ENCODE results near the gene CNNM1. TPM values are rescaled to one million over a fixed set of nuclear protein-coding genes. Genes with fewer than 3 reads are reported as not detected.

CNNM1 gene
- total RNA-seq, 1 experiment from 2014 or later: not detected

DNA sequence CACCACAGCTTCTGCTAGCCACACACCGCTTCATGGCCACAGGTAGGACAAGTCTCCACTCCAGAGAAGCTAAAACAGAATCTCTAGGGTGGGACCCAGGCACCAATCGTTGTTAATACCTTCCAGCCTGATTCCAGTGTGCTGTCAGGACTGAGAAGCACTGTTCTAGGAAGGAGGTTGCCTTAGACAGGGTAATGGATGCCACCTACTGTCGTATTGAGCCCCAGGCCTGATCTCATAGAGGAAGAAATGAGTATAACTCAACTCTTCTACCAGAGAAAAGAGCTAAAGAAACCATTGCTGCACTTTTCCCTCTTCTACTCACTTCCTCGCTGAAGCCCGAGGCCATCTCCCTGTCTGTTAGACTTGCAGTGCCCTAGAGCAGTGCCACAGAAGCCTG, 31.8 kb downstream of the CNNM1 start:
- BruUV-seq (replicated peaks): no TSS peak
- H3K27me3 Mint-ChIP-seq (ENCODE audit: insufficient read depth, unreplicated experiment): no peaks in the 10 kb centered on the region
- DNase-seq: peak in 1 of 2 experiments; percentile 7
- Histone ChIP-seq H3K4me1 (peaks cover 10% of the 10 kb centered on the region), H3K9me3 (no peaks in the 10 kb centered on the region), H3K4me3 (ENCODE audit: low read depth, low read length) (no peak overlapping the region), H3K36me3 (ENCODE audit: control insufficient read depth, insufficient read depth, low read length) (no peaks in the 10 kb centered on the region), H3K27me3 (replicated peaks; ENCODE audit: control insufficient read depth, insufficient read depth, low read length) (no peaks in the 10 kb centered on the region)
- H3K36me3 Mint-ChIP-seq (ENCODE audit: insufficient read depth, unreplicated experiment): no peaks in the 10 kb centered on the region
- H3K9me3 Mint-ChIP-seq (ENCODE audit: unreplicated experiment): no peaks in the 10 kb centered on the region
- TF ChIP-seq, protein P1, sequence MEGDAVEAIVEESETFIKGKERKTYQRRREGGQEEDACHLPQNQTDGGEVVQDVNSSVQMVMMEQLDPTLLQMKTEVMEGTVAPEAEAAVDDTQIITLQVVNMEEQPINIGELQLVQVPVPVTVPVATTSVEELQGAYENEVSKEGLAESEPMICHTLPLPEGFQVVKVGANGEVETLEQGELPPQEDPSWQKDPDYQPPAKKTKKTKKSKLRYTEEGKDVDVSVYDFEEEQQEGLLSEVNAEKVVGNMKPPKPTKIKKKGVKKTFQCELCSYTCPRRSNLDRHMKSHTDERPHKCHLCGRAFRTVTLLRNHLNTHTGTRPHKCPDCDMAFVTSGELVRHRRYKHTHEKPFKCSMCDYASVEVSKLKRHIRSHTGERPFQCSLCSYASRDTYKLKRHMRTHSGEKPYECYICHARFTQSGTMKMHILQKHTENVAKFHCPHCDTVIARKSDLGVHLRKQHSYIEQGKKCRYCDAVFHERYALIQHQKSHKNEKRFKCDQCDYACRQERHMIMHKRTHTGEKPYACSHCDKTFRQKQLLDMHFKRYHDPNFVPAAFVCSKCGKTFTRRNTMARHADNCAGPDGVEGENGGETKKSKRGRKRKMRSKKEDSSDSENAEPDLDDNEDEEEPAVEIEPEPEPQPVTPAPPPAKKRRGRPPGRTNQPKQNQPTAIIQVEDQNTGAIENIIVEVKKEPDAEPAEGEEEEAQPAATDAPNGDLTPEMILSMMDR (IDR thresholded peaks at IDR 0.05; ENCODE audit: insufficient read depth in 1 of 2, low read depth in 1 of 2, low read length in 1 of 2, severe bottlenecking in 1 of 2, unreplicated experiment in 1 of 2): peak in 1 of 2 experiments; percentile 7
- POLR2A ChIA-PET: no interaction called here
- no peak overlapping the region for H3K27ac Mint-ChIP-seq (ENCODE audit: unreplicated experiment)
- peaks cover 14% of the 10 kb centered on the region for H3K4me1 Mint-ChIP-seq (ENCODE audit: low read depth, unreplicated experiment)
- H3K4me3 Mint-ChIP-seq (ENCODE audit: unreplicated experiment): no peak overlapping the region
- intact Hi-C loops (cut with micrococcal nuclease; ENCODE audit: unreplicated experiment): loop anchor here (10.0 kb wide), 1 partner anchor 896 kb away; no protein-coding TSS in a partner anchor
- CTCF ChIA-PET: interaction anchor here (0.6 to 1.0 kb wide), 2 partner anchors 57 to 189 kb away, joined by 3 to 5 read pairs; no protein-coding TSS in a partner anchor

- no peaks in the 10 kb centered on the region for H3K36me3 ChIP-seq (ENCODE audit: control insufficient read depth, insufficient read depth, low read length)
- no peaks in the 10 kb centered on the region for H3K9me3 Mint-ChIP-seq (ENCODE audit: unreplicated experiment)
- H3K27ac Mint-ChIP-seq (ENCODE audit: unreplicated experiment): no peak overlapping the region
- H3K36me3 Mint-ChIP-seq (ENCODE audit: insufficient read depth, unreplicated experiment): no peaks in the 10 kb centered on the region
- ChIA-PET POLR2A (no interaction called here), CTCF (no interaction called here)
- H3K4me3 ChIP-seq (ENCODE audit: low read depth, low read length): no peak overlapping the region
- DNase-seq: no peak
- H3K4me3 Mint-ChIP-seq (ENCODE audit: unreplicated experiment): no peak overlapping the region
- peaks cover 3% of the 10 kb centered on the region for H3K27me3 Mint-ChIP-seq (ENCODE audit: insufficient read depth, unreplicated experiment)
- intact Hi-C loops (cut with micrococcal nuclease; ENCODE audit: unreplicated experiment): loop anchor here (10.0 kb wide), 1 partner anchor 899 kb away; no protein-coding TSS in a partner anchor
- no peaks in the 10 kb centered on the region for H3K4me1 ChIP-seq
- BruUV-seq (replicated peaks): no TSS peak
- H3K27me3 ChIP-seq (replicated peaks; ENCODE audit: control insufficient read depth, insufficient read depth, low read length): no peaks in the 10 kb centered on the region
- TF ChIP-seq, protein P1 (IDR thresholded peaks at IDR 0.05; ENCODE audit: insufficient read depth in 1 of 2, low read depth in 1 of 2, low read length in 1 of 2, severe bottlenecking in 1 of 2, unreplicated experiment in 1 of 2): no peak
- no peaks in the 10 kb centered on the region for H3K9me3 ChIP-seq
- H3K4me1 Mint-ChIP-seq (ENCODE audit: low read depth, unreplicated experiment): peaks cover 2% of the 10 kb centered on the region
Observed at GRCh38 chr10:99364125-99364524, 35.0 kb downstream of the CNNM1 start.

DNA sequence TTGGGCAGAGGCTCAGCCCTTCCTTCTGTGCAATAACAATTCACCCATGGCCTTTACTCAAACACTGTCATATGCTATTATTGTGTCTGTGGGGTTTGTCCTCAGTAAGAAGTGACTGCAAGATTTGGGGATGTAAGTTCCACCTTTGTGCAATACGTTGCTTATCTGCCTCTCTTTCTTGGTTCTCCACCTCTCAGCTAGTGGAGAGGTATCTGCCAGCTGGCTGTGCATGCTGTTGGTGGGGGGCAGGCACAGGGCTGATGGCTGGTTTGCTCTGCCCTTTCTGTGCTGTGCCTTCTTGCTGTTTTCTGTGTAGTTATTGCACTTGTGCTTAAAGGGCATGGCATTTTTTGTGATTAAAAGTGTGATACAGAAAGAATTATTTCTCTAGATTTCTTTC, 36.2 kb downstream of the CNNM1 start:
- H3K36me3 ChIP-seq (ENCODE audit: control insufficient read depth, insufficient read depth, low read length): no peaks in the 10 kb centered on the region
- TF ChIP-seq, protein P1 (IDR thresholded peaks at IDR 0.05; ENCODE audit: insufficient read depth in 1 of 2, low read depth in 1 of 2, low read length in 1 of 2, severe bottlenecking in 1 of 2, unreplicated experiment in 1 of 2): no peak
- no peak for DNase-seq
- Mint-ChIP-seq H3K36me3 (ENCODE audit: insufficient read depth, unreplicated experiment) (no peaks in the 10 kb centered on the region), H3K27me3 (ENCODE audit: insufficient read depth, unreplicated experiment) (peaks cover 10% of the 10 kb centered on the region), H3K4me1 (ENCODE audit: low read depth, unreplicated experiment) (no peaks in the 10 kb centered on the region), H3K4me3 (ENCODE audit: unreplicated experiment) (no peak overlapping the region), H3K9me3 (ENCODE audit: unreplicated experiment) (no peaks in the 10 kb centered on the region), H3K27ac (ENCODE audit: unreplicated experiment) (no peak overlapping the region)
- no TSS peak for BruUV-seq (replicated peaks)
- ChIA-PET CTCF (no interaction called here), POLR2A (no interaction called here)
- no peaks in the 10 kb centered on the region for H3K27me3 ChIP-seq (replicated peaks; ENCODE audit: control insufficient read depth, insufficient read depth, low read length)
- intact Hi-C loops (cut with micrococcal nuclease; ENCODE audit: unreplicated experiment): loop anchor here (10.0 kb wide), 1 partner anchor 901 kb away; no protein-coding TSS in a partner anchor
- H3K4me3 ChIP-seq (ENCODE audit: low read depth, low read length): no peak overlapping the region
- no peaks in the 10 kb centered on the region for H3K9me3 ChIP-seq
- H3K4me1 ChIP-seq: no peaks in the 10 kb centered on the region
